Neuronal stem cell (in vitro differentiated cells): ENCODE data around the gene CDK5R1.

Experiments used
- DNase-seq: peaks from one replicate; pipeline ENCODE4 v3.0.0-alpha.2; 2013; ENCODE audit warnings: low spot score
- H2AFZ ChIP-seq: one replicate; pipeline ENCODE4 v1.6.1; 2013; ENCODE audit warnings: mild to moderate bottlenecking, low read length, inconsistent platforms
- H2AK5ac ChIP-seq: 2 replicates; pipeline ENCODE4 v1.6.1; 2013; ENCODE audit warnings: low read depth, mild to moderate bottlenecking, inconsistent platforms, low read length, moderate library complexity, mixed read lengths
- H2BK120ac ChIP-seq: 2 replicates; pipeline ENCODE4 v1.6.1; 2013; ENCODE audit warnings: low read depth, mild to moderate bottlenecking, inconsistent platforms, low read length, moderate library complexity, mixed read lengths
- H2BK12ac ChIP-seq: one replicate; pipeline ENCODE4 v1.6.1; 2013; ENCODE audit warnings: low read length, inconsistent platforms
- H2BK15ac ChIP-seq: 2 replicates; pipeline ENCODE4 v1.6.1; 2013; ENCODE audit warnings: mild to moderate bottlenecking, low read length, inconsistent platforms, mixed read lengths
- H2BK5ac ChIP-seq: one replicate; pipeline ENCODE4 v1.6.1; 2013; ENCODE audit warnings: inconsistent platforms, mild to moderate bottlenecking, low read length, moderate library complexity
- H3K14ac ChIP-seq: one replicate; pipeline ENCODE4 v1.6.1; 2013; ENCODE audit warnings: low read length, inconsistent platforms
- H3K18ac ChIP-seq: 2 replicates; pipeline ENCODE4 v1.6.1; 2013; ENCODE audit warnings: low read length, inconsistent platforms
- H3K23ac ChIP-seq: 2 replicates; pipeline ENCODE4 v1.6.1; 2013; ENCODE audit warnings: low read depth, mild to moderate bottlenecking, mixed read lengths, low read length, inconsistent platforms; ENCODE audit not compliant: poor library complexity
- H3K27ac ChIP-seq: replicated peaks from 3 replicates; pipeline ENCODE4 v1.5.1; 2013; ENCODE audit warnings: low read length, inconsistent platforms
- H3K27me3 ChIP-seq, 3 experiments: 2 replicates each; pipeline ENCODE4 v1.6.1; 2013; ENCODE audit warnings: low read length in 3 of 3, mild to moderate bottlenecking in 2 of 3, inconsistent platforms in 1 of 3, low read depth in 1 of 3, mixed read lengths in 1 of 3, moderate library complexity in 1 of 3; ENCODE audit not compliant: control insufficient read depth in 3 of 3, insufficient read depth in 3 of 3
- H3K36me3 ChIP-seq, 2 donors: replicated peaks in 1 of 2; 2 replicates each; pipeline ENCODE4 v1.6.1; 2013; ENCODE audit warnings: low read length in 2 of 2; ENCODE audit not compliant: control insufficient read depth in 2 of 2, insufficient read depth in 2 of 2
- H3K4ac ChIP-seq: 2 replicates; pipeline ENCODE4 v1.6.1; 2013; ENCODE audit warnings: inconsistent platforms, mild to moderate bottlenecking, low read length, moderate library complexity
- H3K4me1 ChIP-seq, 2 donors: 1 replicate in 1 of 2; 2 replicates in 1 of 2; pipeline ENCODE4 v1.6.1; 2013; ENCODE audit warnings: low read length in 2 of 2, low read depth in 1 of 2; ENCODE audit not compliant: control insufficient read depth in 2 of 2, insufficient read depth in 1 of 2
- H3K4me2 ChIP-seq: one replicate; pipeline ENCODE4 v1.6.1; 2013; ENCODE audit warnings: mild to moderate bottlenecking, low read length, inconsistent platforms; ENCODE audit not compliant: insufficient read depth, poor library complexity, severe bottlenecking
- H3K4me3 ChIP-seq, 2 donors: 2 replicates each; pipeline ENCODE4 v1.5.1; 2013; ENCODE audit warnings: low read length in 2 of 2, mild to moderate bottlenecking in 2 of 2, inconsistent platforms in 1 of 2, moderate library complexity in 1 of 2
- H3K79me1 ChIP-seq: one replicate; pipeline ENCODE4 v1.6.1; 2013; ENCODE audit warnings: low read depth, mild to moderate bottlenecking, inconsistent platforms, low read length, moderate library complexity
- H3K9ac ChIP-seq: one replicate; pipeline ENCODE4 v1.6.1; 2013; ENCODE audit warnings: mild to moderate bottlenecking, low read depth, low read length, inconsistent platforms; ENCODE audit not compliant: poor library complexity
- H3K9me3 ChIP-seq, 2 donors: replicated peaks in 1 of 2; 2 replicates each; pipeline versions ENCODE3 to v1.6.1; 2013; ENCODE audit warnings: low read length in 2 of 2, mild to moderate bottlenecking in 2 of 2, inconsistent platforms in 1 of 2, low read depth in 1 of 2, mixed read lengths in 1 of 2, moderate library complexity in 1 of 2; ENCODE audit not compliant: control insufficient read depth in 2 of 2, insufficient read depth in 1 of 2
- H4K8ac ChIP-seq: one replicate; pipeline ENCODE4 v1.6.1; 2013; ENCODE audit warnings: low read depth, mild to moderate bottlenecking, inconsistent platforms, low read length, moderate library complexity
- H4K91ac ChIP-seq: one replicate; pipeline ENCODE4 v1.6.1; 2013; ENCODE audit warnings: low read length, low read depth, mild to moderate bottlenecking, inconsistent platforms; ENCODE audit not compliant: poor library complexity
- WGBS, 2 donors: extraction: QIAGEN DNeasy Blood & Tissue Kit; methylation state at CpG; one replicate each; pipeline ENCODE4 v1.1.7; 2013; ENCODE audit warnings: missing lambda C conversion rate in 2 of 2, mixed read lengths in 1 of 2; ENCODE audit not compliant: insufficient read length in 2 of 2, insufficient replicate concordance in 1 of 2; ENCODE audit errors: extremely low coverage in 2 of 2; 5-methylcytosine and 5-hydroxymethylcytosine counted together

CDK5R1 gene

GRCh38 chr17:32444301-32445073 is 42.3 kb upstream of the CDK5R1 start, which contains the start of gene PSMD11:
Gene PSMD11, plus strand, starts transcription at chr17:32444510. Its CDS starts 14 bp downstream, at chr17:32444524.
- Histone ChIP-seq H3K9ac (peak within 1 kb of the TSS; percentile 86), H2BK5ac (peak within 1 kb of the TSS; percentile 87), H3K27me3 (no peaks in the 10 kb centered on the region), H3K4me1 (peaks cover 5 to 11% of the 10 kb centered on the region in 2 donors), H4K91ac (no peak within 1 kb of the TSS), H3K4me2 (peak within 1 kb of the TSS; percentile 89), H3K14ac (peak within 1 kb of the TSS; percentile 71), H3K9me3 (peaks cover 5 to 10% of the 10 kb centered on the region in 2 donors), H3K4me3 (peak within 1 kb of the TSS; percentile 70 to 91), H2BK120ac (no peak within 1 kb of the TSS), H2AK5ac (peak within 1 kb of the TSS; percentile 94), H3K18ac (peak within 1 kb of the TSS; percentile 97), H3K27ac (peak within 1 kb of the TSS; percentile 17), H3K23ac (peak within 1 kb of the TSS; percentile 55), H2BK12ac (no peak within 1 kb of the TSS), H3K79me1 (no peaks in the 10 kb centered on the region), H3K36me3 (peaks cover 7 to 39% of the 10 kb centered on the region in 2 donors), H3K4ac (no peak within 1 kb of the TSS), H2BK15ac (no peak within 1 kb of the TSS), H4K8ac (no peak within 1 kb of the TSS), H2AFZ (peak within 1 kb of the TSS; percentile 93)
- DNase-seq = peak; percentile 93
- WGBS, 2 donors = no CpG with 5 or more reads among the region's 74 CpGs

- H4K91ac ChIP-seq = no peak overlapping the region
- peak overlapping the region; percentile 70 to 91 for H3K4me3 ChIP-seq
- DNase-seq = no peak
- no peak overlapping the region for H4K8ac ChIP-seq
- H3K4me2 ChIP-seq = peak overlapping the region; percentile 89
- peak overlapping the region; percentile 87 for H2BK5ac ChIP-seq
- no peak overlapping the region for H2BK120ac ChIP-seq
- H3K18ac ChIP-seq = no peak overlapping the region
- no peaks in the 10 kb centered on the region for H3K27me3 ChIP-seq
- H3K27ac ChIP-seq = no peak overlapping the region
- no peaks in the 10 kb centered on the region for H3K79me1 ChIP-seq
- peak overlapping the region; percentile 86 for H3K9ac ChIP-seq
- peaks cover 10 to 45% of the 10 kb centered on the region in 2 donors for H3K36me3 ChIP-seq
- H3K23ac ChIP-seq = peak overlapping the region; percentile 52
- H3K4me1 ChIP-seq = peaks cover 5 to 11% of the 10 kb centered on the region in 2 donors
- peak overlapping the region; percentile 93 for H2AFZ ChIP-seq
- peak overlapping the region; percentile 39 for H3K14ac ChIP-seq
- no peak overlapping the region for H2BK12ac ChIP-seq
- H2BK15ac ChIP-seq = no peak overlapping the region
- H3K4ac ChIP-seq = no peak overlapping the region
- peak overlapping the region; percentile 94 for H2AK5ac ChIP-seq
- peaks cover 5 to 10% of the 10 kb centered on the region in 2 donors for H3K9me3 ChIP-seq
- WGBS, 2 donors = no CpG with 5 or more reads among the region's 14 CpGs
Observed at GRCh38 chr17:32445074-32445415, 41.7 kb upstream of the CDK5R1 start.

GRCh38 chr17:32445497-32445896 is 41.3 kb upstream of the CDK5R1 start:
- H2BK12ac ChIP-seq = no peak overlapping the region
- WGBS, 2 donors = no CpG with 5 or more reads among the region's 6 CpGs
- H2BK5ac ChIP-seq = no peak overlapping the region
- H4K91ac ChIP-seq = no peak overlapping the region
- no peak for DNase-seq
- H3K18ac ChIP-seq = no peak overlapping the region
- no peaks in the 10 kb centered on the region for H3K27me3 ChIP-seq
- H3K4me3 ChIP-seq = peak overlapping the region; percentile 70 to 91
- H3K4ac ChIP-seq = no peak overlapping the region
- H3K14ac ChIP-seq = no peak overlapping the region
- peak overlapping the region; percentile 89 for H3K4me2 ChIP-seq
- H4K8ac ChIP-seq = no peak overlapping the region
- H2BK120ac ChIP-seq = no peak overlapping the region
- peaks cover 5 to 10% of the 10 kb centered on the region in 2 donors for H3K9me3 ChIP-seq
- H2AK5ac ChIP-seq = no peak overlapping the region
- no peak overlapping the region for H3K27ac ChIP-seq
- peaks cover 5 to 11% of the 10 kb centered on the region in 2 donors for H3K4me1 ChIP-seq
- peaks cover 10 to 48% of the 10 kb centered on the region in 2 donors for H3K36me3 ChIP-seq
- H3K79me1 ChIP-seq = no peaks in the 10 kb centered on the region
- H3K9ac ChIP-seq = no peak overlapping the region
- no peak overlapping the region for H2BK15ac ChIP-seq
- H3K23ac ChIP-seq = no peak overlapping the region
- H2AFZ ChIP-seq = no peak overlapping the region

- Histone ChIP-seq H2BK120ac (no peak overlapping the region), H3K4ac (no peak overlapping the region), H2BK15ac (no peak overlapping the region), H3K27ac (no peak overlapping the region), H2BK12ac (no peak overlapping the region), H2AFZ (no peak overlapping the region), H3K14ac (no peak overlapping the region), H2BK5ac (no peak overlapping the region), H3K79me1 (no peaks in the 10 kb centered on the region), H3K18ac (no peak overlapping the region), H3K4me1 (peaks cover 5 to 11% of the 10 kb centered on the region in 2 donors), H3K23ac (no peak overlapping the region), H4K91ac (no peak overlapping the region), H3K36me3 (peaks cover 11 to 53% of the 10 kb centered on the region in 2 donors), H3K4me2 (no peak overlapping the region), H3K9ac (no peak overlapping the region), H4K8ac (no peak overlapping the region), H3K27me3 (no peaks in the 10 kb centered on the region), H3K9me3 (peaks cover 5 to 10% of the 10 kb centered on the region in 2 donors), H3K4me3 (peak overlapping the region in 1 of 2 donors; percentile 70), H2AK5ac (no peak overlapping the region)
- DNase-seq = no peak
- no CpG with 5 or more reads among the region's 2 CpGs for WGBS, 2 donors
Observed at GRCh38 chr17:32445971-32446370, 40.8 kb upstream of the CDK5R1 start.
